ENCODE measurements around the gene PHF2. TPM values are rescaled to one million over a fixed set of nuclear protein-coding genes. Genes with fewer than 3 reads are reported as not detected.

Gene PHF2
- total and polyA plus RNA-seq, 7 donors, result 10.9 to 31.9 (median 21.4) TPM

DNA sequence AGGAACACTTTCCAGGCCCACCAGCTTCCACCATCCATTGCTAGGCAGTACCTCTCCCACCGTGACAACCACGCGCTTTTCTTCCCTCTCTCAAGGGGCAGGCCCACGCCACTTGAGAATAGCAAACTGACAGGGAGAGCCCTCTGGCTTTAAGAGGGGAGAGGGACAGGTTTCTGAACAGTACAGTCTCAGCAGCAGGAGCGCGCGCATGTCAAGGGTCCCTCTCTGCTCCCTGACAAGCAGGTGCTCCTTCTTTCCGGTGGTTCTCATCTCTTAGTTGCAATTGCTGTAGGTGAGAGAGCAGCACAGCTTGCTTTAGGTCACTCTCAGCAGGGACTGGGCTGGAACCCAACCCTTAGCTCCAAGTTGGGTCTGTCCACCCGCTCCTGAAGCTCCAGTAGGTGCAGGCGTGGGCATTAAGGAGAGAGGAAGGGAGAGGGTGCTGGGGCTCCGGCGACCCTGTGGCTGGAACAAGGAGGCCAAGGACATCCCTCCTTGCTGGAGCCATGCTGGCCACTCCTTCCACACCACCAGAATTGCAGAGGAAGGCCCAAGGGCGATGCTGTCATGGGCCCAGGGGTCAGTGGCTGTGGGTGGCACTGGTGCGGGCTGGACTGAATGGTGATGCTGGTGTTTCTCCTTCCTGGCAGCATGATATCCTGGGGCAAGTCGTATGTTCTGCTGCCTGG is 9.0 kb upstream of the PHF2 start:
- WGBS, 2 donors, result 69 to 73% methylated on average over 15 of the region's 15 CpGs
- Histone ChIP-seq H3K27me3 (no peaks in the 10 kb centered on the region), H3K27ac (peak overlapping the region; percentile 88 to 95 (median 92)), H3K9me3 (no peaks in the 10 kb centered on the region), H3K4me3 (peak overlapping the region; percentile 47 to 57 (median 54)), H3K36me3 (peaks cover 3 to 29% (median 16%) of the 10 kb centered on the region in 4 donors), H3K4me1 (peaks cover 0 to 17% (median 14%) of the 10 kb centered on the region in 4 donors)
- TF ChIP-seq POLR2A (IDR thresholded peaks at IDR 0.05) (no peak), POLR2AphosphoS5 (IDR thresholded peaks at IDR 0.05) (no peak), EP300 (IDR thresholded peaks at IDR 0.05) (no peak)
- TF ChIP-seq, protein P1, sequence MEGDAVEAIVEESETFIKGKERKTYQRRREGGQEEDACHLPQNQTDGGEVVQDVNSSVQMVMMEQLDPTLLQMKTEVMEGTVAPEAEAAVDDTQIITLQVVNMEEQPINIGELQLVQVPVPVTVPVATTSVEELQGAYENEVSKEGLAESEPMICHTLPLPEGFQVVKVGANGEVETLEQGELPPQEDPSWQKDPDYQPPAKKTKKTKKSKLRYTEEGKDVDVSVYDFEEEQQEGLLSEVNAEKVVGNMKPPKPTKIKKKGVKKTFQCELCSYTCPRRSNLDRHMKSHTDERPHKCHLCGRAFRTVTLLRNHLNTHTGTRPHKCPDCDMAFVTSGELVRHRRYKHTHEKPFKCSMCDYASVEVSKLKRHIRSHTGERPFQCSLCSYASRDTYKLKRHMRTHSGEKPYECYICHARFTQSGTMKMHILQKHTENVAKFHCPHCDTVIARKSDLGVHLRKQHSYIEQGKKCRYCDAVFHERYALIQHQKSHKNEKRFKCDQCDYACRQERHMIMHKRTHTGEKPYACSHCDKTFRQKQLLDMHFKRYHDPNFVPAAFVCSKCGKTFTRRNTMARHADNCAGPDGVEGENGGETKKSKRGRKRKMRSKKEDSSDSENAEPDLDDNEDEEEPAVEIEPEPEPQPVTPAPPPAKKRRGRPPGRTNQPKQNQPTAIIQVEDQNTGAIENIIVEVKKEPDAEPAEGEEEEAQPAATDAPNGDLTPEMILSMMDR (IDR thresholded peaks at IDR 0.05), result no peak
- intact Hi-C loops (cut with DNase I), result loop anchor here (5.0 kb wide), 1 partner anchor 260 kb away; no protein-coding TSS in a partner anchor
- DNase-seq, result peak; percentile 63

DNA sequence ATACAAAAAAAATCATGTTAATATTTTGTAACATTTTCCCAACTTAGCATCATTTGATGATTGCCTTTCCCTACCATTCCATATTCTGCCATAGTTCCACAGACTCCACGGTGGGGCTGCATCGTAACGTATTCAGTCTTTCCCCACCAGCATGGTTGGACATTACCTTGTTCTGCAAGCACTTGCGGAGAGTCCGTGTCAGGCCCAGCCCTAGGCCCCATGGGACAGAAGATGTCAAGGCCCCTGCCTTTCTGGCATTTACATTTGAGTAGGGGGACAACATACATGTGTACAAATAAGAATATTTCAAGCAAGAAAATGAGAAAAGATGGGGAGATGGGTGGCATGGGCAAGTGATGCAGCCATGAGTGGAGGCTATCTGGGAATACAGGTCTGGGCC is 8.2 kb upstream of the PHF2 start:
- peak; percentile 59 for DNase-seq
- Histone ChIP-seq H3K27me3 (no peaks in the 10 kb centered on the region), H3K27ac (no peak overlapping the region), H3K9me3 (no peaks in the 10 kb centered on the region), H3K36me3 (peaks cover 0 to 21% (median 11%) of the 10 kb centered on the region in 4 donors), H3K4me1 (peaks cover 0 to 17% (median 14%) of the 10 kb centered on the region in 4 donors), H3K4me3 (no peak overlapping the region)
- TF ChIP-seq, protein P1 (IDR thresholded peaks at IDR 0.05), result no peak
- TF ChIP-seq POLR2AphosphoS5 (IDR thresholded peaks at IDR 0.05) (no peak), EP300 (IDR thresholded peaks at IDR 0.05) (no peak), POLR2A (IDR thresholded peaks at IDR 0.05) (no peak)
- intact Hi-C loops (cut with DNase I), result loop anchor here (5.0 kb wide), 1 partner anchor 261 kb away; no protein-coding TSS in a partner anchor
- 95 to 97% methylated on average over 5 of the region's 5 CpGs for WGBS, 2 donors

DNA sequence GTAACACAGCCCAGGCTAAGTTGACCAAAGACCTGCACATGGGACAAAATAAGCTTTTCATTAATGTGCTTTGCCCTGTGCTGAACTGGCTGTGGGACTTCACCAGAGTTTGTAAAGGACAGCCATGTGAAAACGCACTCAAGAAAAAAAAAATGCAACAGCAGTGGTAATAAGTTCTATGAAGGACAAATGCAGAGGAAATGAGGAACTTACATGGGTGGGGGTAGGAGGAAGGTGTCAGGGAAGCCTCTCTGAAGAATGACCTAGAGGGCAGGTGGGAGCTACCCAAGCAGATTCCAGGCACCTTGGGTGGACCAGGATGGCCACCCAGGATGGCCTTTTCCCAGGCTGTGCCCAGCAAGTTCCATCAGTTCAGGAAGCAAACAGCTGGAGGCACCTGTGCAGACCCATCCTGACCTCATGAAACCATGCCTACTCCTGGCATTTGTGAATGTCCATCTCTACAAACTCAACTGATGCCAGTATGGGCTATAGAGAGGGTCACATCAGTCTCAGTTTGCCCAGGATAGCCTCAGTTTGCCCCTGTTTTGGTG is 6.7 kb upstream of the PHF2 start:
- 68 to 82% methylated on average over 1 of the region's 1 CpG for WGBS, 2 donors
- intact Hi-C loops (cut with DNase I), result loop anchor here (5.0 kb wide), 1 partner anchor 262 kb away; no protein-coding TSS in a partner anchor
- Histone ChIP-seq H3K27me3 (no peaks in the 10 kb centered on the region), H3K4me3 (no peak overlapping the region), H3K27ac (no peak overlapping the region), H3K9me3 (no peaks in the 10 kb centered on the region), H3K36me3 (peaks cover 0 to 6% (median 0%) of the 10 kb centered on the region in 4 donors), H3K4me1 (peaks cover 0 to 23% (median 16%) of the 10 kb centered on the region in 4 donors)
- DNase-seq, result no peak
- no peak for TF ChIP-seq POLR2A (IDR thresholded peaks at IDR 0.05)
- no peak for TF ChIP-seq POLR2AphosphoS5 (IDR thresholded peaks at IDR 0.05)
- TF ChIP-seq, protein P1 (IDR thresholded peaks at IDR 0.05), result no peak
- no peak for TF ChIP-seq EP300 (IDR thresholded peaks at IDR 0.05)

DNA sequence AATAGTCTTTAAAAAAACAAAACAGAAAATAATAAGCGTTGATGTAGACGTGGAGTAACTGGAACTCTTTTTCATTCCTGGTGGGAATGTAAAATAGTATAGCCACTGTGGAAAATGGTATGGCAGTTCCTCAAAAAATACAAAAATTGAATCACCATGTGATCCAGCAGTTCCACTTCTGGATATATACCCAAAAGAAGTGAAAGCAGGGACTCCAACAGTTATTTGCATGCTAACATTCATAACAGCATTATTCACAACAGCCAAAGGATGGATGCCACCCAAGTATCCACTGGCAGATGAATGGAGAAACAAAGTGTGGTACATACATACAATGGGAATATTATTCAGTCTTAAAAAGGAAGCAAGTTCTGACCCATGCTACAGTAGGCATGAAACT is 4.2 kb upstream of the PHF2 start:
- Histone ChIP-seq H3K4me1 (peaks cover 0 to 22% (median 16%) of the 10 kb centered on the region in 4 donors), H3K27ac (no peak overlapping the region), H3K27me3 (no peaks in the 10 kb centered on the region), H3K4me3 (no peak overlapping the region), H3K36me3 (no peaks in the 10 kb centered on the region), H3K9me3 (no peaks in the 10 kb centered on the region)
- 94 to 98% methylated on average over 2 of the region's 2 CpGs for WGBS, 2 donors
- no peak for TF ChIP-seq POLR2AphosphoS5 (IDR thresholded peaks at IDR 0.05)
- TF ChIP-seq POLR2A (IDR thresholded peaks at IDR 0.05), result no peak
- no peak for TF ChIP-seq EP300 (IDR thresholded peaks at IDR 0.05)
- TF ChIP-seq, protein P1 (IDR thresholded peaks at IDR 0.05), result no peak
- intact Hi-C loops (cut with DNase I), result no loop called here
- DNase-seq, result no peak

Measured in sigmoid colon (tissue), 7 donors.